Thymus (tissue), 11 donors: ENCODE results near the gene RPRD2. TPM values are rescaled to one million over a fixed set of nuclear protein-coding genes. Genes with fewer than 3 reads are reported as not detected.
"Not testable (repeated sequence)": the region's sequence is repeated elsewhere in the genome, so short reads cannot be mapped to it uniquely, and the experiment has no call there.

Source experiments
- DNase-seq, 9 donors: peaks; one replicate each; pipeline ENCODE4 v3.0.0-alpha.2; 2013; ENCODE audit warnings: low spot score in 9 of 9, low read depth in 6 of 9, missing footprints in 1 of 9
- H3K27ac ChIP-seq, 2 donors: one replicate each; pipeline ENCODE4 v1.5.1; 2013; ENCODE audit warnings: control low read depth in 1 of 2, low read depth in 1 of 2, low read length in 1 of 2, mild to moderate bottlenecking in 1 of 2, moderate library complexity in 1 of 2
- H3K27me3 ChIP-seq, 2 donors: one replicate each; pipeline ENCODE4 v1.5.1; 2013; ENCODE audit warnings: low read length in 1 of 2; ENCODE audit not compliant: control insufficient read depth in 2 of 2, insufficient read depth in 1 of 2
- H3K36me3 ChIP-seq, 2 donors: one replicate each; pipeline ENCODE4 v1.5.1; 2013; ENCODE audit warnings: low read length in 1 of 2, mild to moderate bottlenecking in 1 of 2, moderate library complexity in 1 of 2; ENCODE audit not compliant: control insufficient read depth in 2 of 2, insufficient read depth in 2 of 2
- H3K4me1 ChIP-seq, 2 donors: one replicate each; pipeline ENCODE4 v1.5.1; 2013; ENCODE audit warnings: low read length in 2 of 2; ENCODE audit not compliant: control insufficient read depth in 2 of 2, insufficient read depth in 2 of 2
- H3K4me3 ChIP-seq, 2 donors: one replicate each; pipeline ENCODE4 v1.5.1; 2013; ENCODE audit warnings: low read length in 2 of 2, control low read depth in 1 of 2, mild to moderate bottlenecking in 1 of 2
- H3K9me3 ChIP-seq, 2 donors: one replicate each; pipeline ENCODE4 v1.5.1; 2013; ENCODE audit warnings: low read length in 1 of 2, mild to moderate bottlenecking in 1 of 2; ENCODE audit not compliant: control insufficient read depth in 2 of 2, insufficient read depth in 1 of 2
- WGBS: extraction: QIAGEN DNeasy Blood & Tissue Kit; methylation state at CpG from one replicate; pipeline ENCODE4 v1.1.7; 2013; 5-methylcytosine and 5-hydroxymethylcytosine counted together
- polyA plus RNA-seq: library from polyadenylated mRNA; stranded (reverse); fragments of 200-250 nt; gene quantifications from one replicate; pipeline ENCODE4 v1.2.3, GENCODE V29; 2013
- total RNA-seq: library from RNA; stranded (reverse); fragments of 120-200 nt; gene quantifications from one replicate; pipeline ENCODE4 v1.2.4, GENCODE V29; 2013
- donor health status: healthy.

Gene RPRD2
- total and polyA plus RNA-seq, 2 donors = 6.2 to 7.1 TPM

DNA sequence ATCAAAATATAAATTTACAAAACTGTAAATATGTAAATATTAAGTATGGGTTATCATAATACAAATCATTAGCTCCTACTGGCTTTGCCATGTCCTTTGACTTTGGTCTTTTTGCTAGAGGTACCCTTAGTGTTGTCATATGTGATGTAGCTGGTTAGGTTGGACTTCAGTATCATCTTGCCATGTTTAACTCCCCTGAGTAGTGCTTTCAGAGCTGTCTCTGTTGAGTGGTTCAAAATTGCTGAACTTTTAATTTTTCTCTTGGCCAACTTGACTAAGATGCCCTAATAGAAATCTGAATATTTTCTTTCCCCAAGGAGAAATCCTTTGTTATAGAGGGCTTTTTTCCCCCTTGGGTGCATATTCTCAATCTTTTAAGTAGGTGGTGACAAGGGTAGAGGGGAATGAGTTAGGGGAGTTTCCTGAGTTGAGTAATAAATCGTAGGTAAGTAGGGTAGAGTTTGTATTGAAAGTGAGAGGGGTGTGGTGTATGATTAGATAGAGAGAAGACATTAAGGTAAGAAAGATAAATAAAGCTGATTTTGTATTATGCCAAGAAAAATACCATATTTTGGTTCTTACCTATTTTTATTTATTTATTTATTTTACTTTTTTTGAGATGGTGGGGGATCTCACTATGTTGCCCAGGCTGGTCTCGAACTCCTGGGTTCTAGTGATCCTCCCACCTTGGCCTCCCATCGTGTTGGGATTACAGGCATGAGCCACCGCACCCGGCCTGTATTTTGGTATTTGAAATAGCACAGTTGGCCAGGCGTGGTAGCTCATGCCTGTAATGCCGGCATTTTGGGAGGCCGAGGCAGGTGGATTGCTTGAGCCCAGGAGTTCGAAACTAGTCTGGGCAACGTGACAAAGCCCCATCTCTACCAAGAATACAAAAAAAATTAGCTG lies 21.8 kb downstream of the RPRD2 start:
- 92% methylated on average over 10 of the region's 10 CpGs for WGBS
- no peaks in the 10 kb centered on the region for H3K4me1 ChIP-seq
- no peaks in the 10 kb centered on the region for H3K27me3 ChIP-seq
- no peak overlapping the region for H3K4me3 ChIP-seq
- H3K27ac ChIP-seq = no peak overlapping the region
- DNase-seq = no peak
- H3K36me3 ChIP-seq = peaks cover 0 to 9% of the 10 kb centered on the region in 2 donors
- no peaks in the 10 kb centered on the region for H3K9me3 ChIP-seq

GRCh38 chr1:150386592-150386991 lies 22.6 kb downstream of the RPRD2 start:
- H3K9me3 ChIP-seq = no peaks in the 10 kb centered on the region
- H3K4me3 ChIP-seq = no peak overlapping the region
- H3K27ac ChIP-seq = no peak overlapping the region
- no peak for DNase-seq
- no peaks in the 10 kb centered on the region for H3K4me1 ChIP-seq
- peaks cover 0 to 9% of the 10 kb centered on the region in 2 donors for H3K36me3 ChIP-seq
- WGBS = 95% methylated on average over 1 of the region's 1 CpG
- H3K27me3 ChIP-seq = no peaks in the 10 kb centered on the region

- Histone ChIP-seq H3K36me3 (peaks cover 0 to 9% of the 10 kb centered on the region in 2 donors), H3K4me3 (no peak overlapping the region), H3K9me3 (no peaks in the 10 kb centered on the region), H3K27me3 (no peaks in the 10 kb centered on the region), H3K27ac (no peak overlapping the region), H3K4me1 (no peaks in the 10 kb centered on the region)
- no peak for DNase-seq
These were observed 23.3 kb downstream of the RPRD2 start for GRCh38 chr1:150387200-150387599.

GRCh38 chr1:150388241-150388640 lies 24.3 kb downstream of the RPRD2 start:
- H3K4me1 ChIP-seq = no peaks in the 10 kb centered on the region
- 92% methylated on average over 5 of the region's 5 CpGs for WGBS
- H3K27me3 ChIP-seq = no peaks in the 10 kb centered on the region
- no peak for DNase-seq
- no peak overlapping the region for H3K4me3 ChIP-seq
- peaks cover 0 to 7% of the 10 kb centered on the region in 2 donors for H3K36me3 ChIP-seq
- H3K27ac ChIP-seq = no peak overlapping the region
- H3K9me3 ChIP-seq = no peaks in the 10 kb centered on the region

- Histone ChIP-seq H3K27me3 (no peaks in the 10 kb centered on the region), H3K9me3 (no peaks in the 10 kb centered on the region), H3K36me3 (peaks cover 0 to 7% of the 10 kb centered on the region in 2 donors), H3K4me1 (no peaks in the 10 kb centered on the region), H3K27ac (no peak overlapping the region), H3K4me3 (no peak overlapping the region)
- no peak for DNase-seq
- 68% methylated on average over 4 of the region's 4 CpGs for WGBS
These were observed 25.7 kb downstream of the RPRD2 start for GRCh38 chr1:150389650-150390049.

DNA sequence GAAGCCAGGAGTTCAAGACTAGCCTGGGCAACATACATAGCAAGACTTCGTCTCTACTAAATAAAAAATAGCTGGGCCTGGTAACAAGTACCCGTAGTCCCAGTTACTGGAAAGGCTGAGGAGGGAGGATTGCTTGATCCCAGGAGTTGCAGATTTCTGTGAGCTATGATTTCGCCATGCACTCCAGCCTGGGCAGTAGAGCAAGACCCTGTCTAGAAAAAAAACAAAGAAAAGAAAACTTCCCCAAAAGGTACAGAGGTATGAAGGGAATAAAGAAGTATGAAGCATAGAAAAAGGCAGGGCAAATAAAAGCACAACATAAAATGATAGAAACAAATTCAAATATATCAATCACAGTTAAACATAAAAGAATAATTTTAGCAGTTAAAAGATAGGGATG lies 28.7 kb downstream of the RPRD2 start:
- Histone ChIP-seq H3K4me1 (no peaks in the 10 kb centered on the region), H3K36me3 (peaks cover 0 to 7% of the 10 kb centered on the region in 2 donors), H3K27me3 (no peaks in the 10 kb centered on the region), H3K4me3 (no peak overlapping the region), H3K27ac (no peak overlapping the region), H3K9me3 (no peaks in the 10 kb centered on the region)
- DNase-seq = no peak
- 74% methylated on average over 3 of the region's 3 CpGs for WGBS

DNA sequence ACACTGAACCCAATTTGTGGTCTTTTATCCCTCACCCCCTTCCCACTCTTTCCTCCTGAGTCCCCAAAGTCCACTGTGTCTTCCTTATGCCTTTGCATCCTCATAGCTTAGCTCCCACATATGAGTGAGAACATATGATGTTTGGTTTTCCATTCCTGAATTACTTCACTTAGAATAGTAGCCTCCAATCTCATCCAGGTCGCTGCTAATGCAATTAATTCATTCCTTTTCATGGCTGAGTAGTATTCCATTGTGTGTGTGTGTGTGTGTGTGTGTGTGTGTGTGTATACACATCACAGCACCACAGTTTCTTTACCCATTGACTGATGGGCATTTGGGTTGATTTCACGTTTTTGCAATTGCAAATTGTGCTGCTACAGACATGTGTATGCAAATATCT lies 31.2 kb downstream of the RPRD2 start:
- WGBS = 96% methylated on average over 2 of the region's 2 CpGs
- H3K4me1 ChIP-seq, H3K9me3 ChIP-seq, H3K27ac ChIP-seq, DNase-seq, H3K4me3 ChIP-seq, H3K27me3 ChIP-seq, H3K36me3 ChIP-seq: not testable (repeated sequence)

- Histone ChIP-seq H3K27ac (no peak overlapping the region), H3K9me3 (peaks cover 0 to 4% of the 10 kb centered on the region in 2 donors), H3K4me3 (no peak overlapping the region), H3K27me3 (no peaks in the 10 kb centered on the region), H3K36me3 (peaks cover 3% of the 10 kb centered on the region in 2 donors), H3K4me1 (no peaks in the 10 kb centered on the region)
- no peak for DNase-seq
- 99% methylated on average over 6 of the region's 6 CpGs for WGBS
These were observed 33.6 kb downstream of the RPRD2 start for GRCh38 chr1:150397392-150398032.

GRCh38 chr1:150404465-150404864 lies 40.5 kb downstream of the RPRD2 start:
- H3K27ac ChIP-seq = no peak overlapping the region
- H3K9me3 ChIP-seq = peaks cover 0 to 2% of the 10 kb centered on the region in 2 donors
- DNase-seq = no peak
- 82% methylated on average over 6 of the region's 6 CpGs for WGBS
- no peaks in the 10 kb centered on the region for H3K4me1 ChIP-seq
- H3K36me3 ChIP-seq = peaks cover 0 to 3% of the 10 kb centered on the region in 2 donors
- H3K4me3 ChIP-seq = no peak overlapping the region
- no peaks in the 10 kb centered on the region for H3K27me3 ChIP-seq
